Activated CD4-positive, CD25-positive, alpha-beta regulatory T cell treated with anti-CD3 and anti-CD28 coated beads, Interleukin-2, amount 50 U/mL, for 16 hours (primary cell): Measurements from ENCODE around the gene CAPNS2.
"Not testable (repeated sequence)": the region's sequence is repeated elsewhere in the genome, so short reads cannot be mapped to it uniquely, and the experiment has no call there.

Experiments
- DNase-seq: peaks from one replicate; pipeline ENCODE4 v3.0.0-alpha.2; 2020; ENCODE audit warnings: low read depth, low spot score

The CAPNS2 gene

DNA sequence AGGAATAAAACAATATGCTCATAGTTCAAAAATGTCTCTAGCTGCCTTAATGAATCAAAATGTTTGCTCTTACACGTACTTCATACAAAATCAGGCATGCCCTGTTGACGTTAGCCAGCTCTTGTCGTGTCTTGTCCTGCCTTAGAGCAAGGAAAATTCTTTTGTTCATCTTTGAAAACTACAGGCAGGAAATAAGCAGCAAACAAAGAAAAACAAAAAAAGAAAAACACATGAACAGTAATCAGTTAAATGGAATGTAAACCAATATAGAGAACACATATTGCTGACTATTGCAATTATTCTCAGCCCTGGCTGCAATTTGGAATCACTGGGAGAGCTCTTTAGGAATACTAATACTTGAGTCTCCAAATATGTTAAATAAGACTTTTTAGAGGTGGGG is 1.7 kb downstream of the CAPNS2 start:
- no peak for DNase-seq

DNA sequence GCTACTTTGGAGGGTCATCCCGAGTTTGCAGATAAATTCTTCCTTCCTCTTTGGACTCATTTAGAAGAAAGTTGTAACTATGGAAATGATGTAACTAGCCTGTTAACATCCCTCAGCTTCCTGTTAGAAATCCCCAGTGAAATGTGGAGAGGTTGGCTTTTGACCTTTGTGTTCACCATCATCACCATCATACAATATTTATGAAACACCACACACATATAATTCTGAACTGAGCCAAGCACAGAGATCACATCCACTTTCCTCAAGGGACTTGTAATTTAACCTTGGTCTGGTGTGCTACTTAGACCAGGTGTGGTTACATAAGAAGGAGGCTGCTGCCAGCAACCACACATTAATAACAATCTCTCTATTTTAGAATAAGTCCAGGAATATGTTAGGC is 2.5 kb downstream of the CAPNS2 start:
- DNase-seq = no peak

DNA sequence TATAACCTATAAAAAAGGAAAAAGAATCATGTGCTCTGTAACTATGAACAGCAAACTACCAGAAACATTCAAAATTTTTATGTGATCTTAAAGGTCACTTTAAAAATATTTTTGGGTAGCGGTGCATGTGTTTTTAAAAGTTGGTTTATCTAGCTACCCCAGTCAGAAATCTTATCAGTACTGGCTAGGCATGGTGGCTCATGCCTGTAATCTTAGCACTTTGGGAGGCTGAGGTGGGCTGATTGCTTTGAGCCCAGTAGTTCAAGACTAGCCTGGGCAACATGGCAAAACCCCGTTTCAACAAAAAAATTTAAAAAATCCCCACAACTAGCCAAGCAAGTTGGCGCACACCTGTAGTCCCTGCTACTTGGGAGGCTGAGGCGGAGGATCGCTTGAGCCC is 3.7 kb downstream of the CAPNS2 start:
- DNase-seq = no peak

DNA sequence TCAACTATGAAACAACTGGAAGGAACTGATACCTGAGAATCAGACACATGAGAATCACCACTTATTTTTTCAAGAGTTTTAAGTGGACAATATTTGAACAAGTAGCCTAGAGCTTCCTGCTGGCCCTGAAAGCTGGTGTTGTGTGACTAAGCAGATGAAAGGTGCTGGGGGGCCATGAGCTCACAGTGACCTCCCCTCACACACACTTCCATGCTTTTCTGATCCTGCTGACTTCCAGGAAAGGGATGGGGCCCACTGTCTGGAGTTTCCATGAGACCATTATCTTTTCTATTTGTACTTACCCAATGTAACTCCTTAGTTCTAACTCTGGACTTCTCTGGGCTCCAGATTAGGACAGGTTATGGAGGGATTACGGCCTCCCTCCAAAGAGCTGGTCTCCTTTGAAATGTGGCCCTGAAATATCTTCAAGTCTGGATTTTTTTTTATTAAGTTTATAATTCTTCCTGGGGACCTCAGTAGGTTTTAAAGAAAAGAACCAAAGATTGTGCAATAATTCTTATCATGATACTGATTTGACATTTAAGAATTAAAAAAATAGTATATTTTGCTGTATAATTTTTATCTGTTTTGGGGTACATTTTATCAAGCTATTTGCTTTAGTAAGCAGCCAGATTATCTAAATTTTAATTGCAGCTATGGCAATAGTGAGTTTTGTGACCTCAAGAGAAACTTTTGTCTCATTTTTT is 4.9 kb downstream of the CAPNS2 start:
- DNase-seq = no peak

DNA sequence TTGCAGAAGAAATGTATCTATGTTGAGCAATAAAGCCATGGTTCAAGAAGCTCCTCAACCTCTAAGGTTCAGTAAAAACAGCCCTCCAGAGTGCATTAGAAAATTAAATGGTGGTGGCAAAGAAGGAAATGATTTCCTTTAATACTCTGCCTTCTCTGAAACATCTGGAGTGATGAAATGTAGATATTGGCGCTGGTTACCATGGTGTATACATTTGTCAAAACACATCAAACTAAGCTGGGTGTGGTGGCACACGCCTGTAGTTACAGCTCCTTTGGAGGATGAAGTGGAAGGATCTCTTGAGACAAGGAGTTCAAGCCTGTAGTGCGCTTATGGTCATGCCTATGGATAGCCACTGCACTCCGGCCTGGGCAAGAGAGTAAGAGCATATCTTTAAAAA is 6.0 kb downstream of the CAPNS2 start:
- DNase-seq = no peak

DNA sequence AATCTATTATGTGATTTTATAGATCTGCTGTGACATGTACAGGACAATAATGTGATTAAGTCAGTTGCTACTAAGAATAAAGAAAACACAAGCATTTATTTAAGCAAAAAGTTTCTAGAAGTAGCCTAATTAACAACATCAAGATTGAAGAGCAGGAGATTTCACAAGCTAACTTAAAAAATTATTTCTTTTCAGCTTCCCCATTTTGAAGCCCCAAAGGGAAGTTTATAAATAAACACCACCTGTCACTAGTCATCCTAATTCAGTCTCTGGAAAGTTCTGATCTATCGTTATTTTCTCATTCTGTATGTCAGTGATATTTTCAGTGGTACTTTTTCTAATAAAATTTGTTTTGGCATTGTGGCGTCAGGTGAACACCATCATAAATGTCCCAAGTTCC is 8.3 kb downstream of the CAPNS2 start:
- no peak for DNase-seq

DNA sequence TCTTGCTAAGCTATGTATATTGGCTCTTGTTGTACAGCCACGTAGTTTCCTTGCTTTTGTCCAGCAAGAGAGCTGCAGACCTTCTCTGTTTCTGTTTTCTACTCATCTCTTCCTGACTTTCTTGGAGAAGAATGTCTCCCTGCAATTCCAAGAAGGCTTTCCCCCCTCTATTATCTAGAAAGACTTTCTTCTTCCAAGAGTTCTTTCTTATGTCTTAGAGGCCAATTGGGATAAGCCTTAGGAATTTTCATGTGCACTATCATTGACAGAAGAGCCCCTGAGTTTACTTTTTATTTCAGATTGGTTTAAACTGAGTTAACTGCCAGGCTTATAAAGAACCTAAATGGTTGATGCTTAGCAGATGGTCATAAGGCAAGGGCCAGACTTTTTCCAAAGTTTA is 9.0 kb downstream of the CAPNS2 start:
- DNase-seq = no peak

DNA sequence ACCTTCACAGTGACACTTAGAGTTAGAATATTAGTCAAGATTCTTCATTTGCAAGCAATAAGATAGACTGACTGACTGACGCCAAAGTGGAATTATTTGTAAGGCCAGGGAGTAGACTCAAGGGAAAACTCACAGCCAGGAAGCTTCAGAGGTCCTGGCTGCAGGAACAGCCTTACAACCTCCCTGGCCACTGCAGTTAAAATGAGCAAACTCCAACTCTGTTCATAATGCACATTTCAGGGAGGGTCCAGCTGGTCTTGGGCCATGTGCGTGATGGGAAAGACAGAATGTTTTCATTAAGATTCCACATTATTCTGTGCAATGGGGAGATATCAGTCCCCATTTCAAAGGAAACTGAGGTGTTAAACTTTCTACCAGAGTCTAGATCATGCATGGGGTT is 9.9 kb downstream of the CAPNS2 start:
- no peak for DNase-seq

DNA sequence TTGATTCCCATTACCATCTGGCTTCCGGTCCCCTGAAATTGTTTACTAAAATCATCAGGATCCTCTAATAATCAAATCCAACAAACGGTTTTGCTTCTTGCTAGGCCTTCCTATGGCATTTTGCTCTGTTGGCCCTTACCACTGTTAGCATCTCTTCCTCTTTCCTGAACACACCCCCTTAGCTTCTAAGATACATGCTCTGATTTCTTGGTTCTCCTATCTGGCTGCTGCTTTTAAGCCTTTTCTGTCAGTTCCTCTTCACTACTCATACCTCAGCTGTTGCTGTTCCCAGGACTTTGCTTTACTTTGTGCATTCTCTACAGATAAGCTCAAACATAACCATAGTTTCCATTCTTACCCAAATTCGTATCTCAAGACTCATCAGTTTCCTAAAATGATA is 11.4 kb downstream of the CAPNS2 start:
- no peak for DNase-seq

DNA sequence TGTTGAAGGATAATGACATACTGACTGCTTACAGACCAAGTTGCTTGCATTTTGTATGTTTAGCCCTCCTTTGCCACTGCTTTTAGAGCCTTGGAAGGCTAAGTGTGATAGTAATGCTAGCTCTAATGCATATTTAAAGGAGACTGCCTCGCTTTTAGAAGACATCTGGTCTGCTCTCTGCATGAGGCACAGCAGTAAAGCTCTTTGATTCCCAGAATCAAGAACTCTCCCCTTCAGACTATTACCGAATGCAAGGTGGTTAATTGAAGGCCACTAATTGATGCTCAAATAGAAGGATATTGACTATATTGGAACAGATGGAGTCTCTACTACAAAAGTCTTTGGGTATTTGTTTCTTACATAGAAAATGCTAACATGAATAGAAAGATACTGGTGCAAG is 19.1 kb downstream of the CAPNS2 start:
- no peak for DNase-seq

DNA sequence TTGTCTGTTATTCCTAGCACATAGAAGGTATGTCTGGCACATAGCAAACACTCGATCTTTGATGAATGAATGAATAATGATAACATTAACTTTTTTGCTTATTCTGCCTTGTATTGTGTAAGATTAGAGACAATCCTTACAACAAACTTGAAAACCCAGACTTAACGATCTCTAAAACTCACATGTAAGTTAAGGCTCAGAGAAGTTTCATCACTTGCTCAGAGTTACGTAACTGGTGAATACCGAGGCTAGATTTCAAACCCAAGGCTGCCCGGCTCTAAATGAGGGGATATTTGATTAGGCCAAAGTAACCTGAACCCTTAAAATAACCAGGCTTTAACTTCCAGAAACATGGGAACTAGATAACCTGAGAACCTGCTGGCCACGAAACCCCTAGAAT is 22.3 kb downstream of the CAPNS2 start:
- no peak for DNase-seq

DNA sequence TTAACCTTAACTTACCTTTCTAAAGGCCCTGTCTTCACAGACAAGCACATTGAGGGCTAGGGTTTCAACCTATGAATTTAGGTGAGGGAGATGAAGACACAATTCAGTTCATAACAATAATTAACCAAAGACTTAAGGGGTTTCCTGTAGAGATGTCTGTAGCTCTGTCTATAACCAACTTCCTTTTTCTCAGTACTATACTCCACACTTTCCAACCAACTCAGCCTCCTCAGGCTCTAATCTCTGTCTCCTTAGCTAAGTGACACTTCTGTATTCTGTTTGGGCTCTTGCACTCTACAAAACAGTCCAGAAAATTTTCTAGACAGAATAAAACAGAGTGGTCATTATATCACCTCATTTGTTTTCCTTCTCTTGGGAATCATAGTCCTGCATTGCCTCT is 25.8 kb downstream of the CAPNS2 start:
- DNase-seq = no peak

DNA sequence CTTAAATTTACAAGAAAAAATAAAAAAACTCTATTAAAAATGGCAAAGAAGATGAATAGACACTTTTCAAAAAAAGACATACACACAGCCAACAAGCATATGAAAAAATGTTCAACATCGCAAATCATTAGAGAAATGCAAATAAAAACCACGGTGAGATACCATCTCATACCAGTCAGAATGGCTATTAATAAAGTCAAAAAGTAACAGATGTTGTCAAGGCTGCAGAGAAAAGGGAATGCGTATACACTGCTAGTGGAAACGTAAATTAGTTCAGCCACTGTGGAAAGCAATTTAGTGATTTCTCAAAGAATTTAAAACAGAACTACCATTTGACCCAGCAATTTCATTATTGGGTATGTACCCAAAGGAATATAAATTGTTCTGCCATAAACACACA is 31.4 kb downstream of the CAPNS2 start:
- no peak for DNase-seq

DNA sequence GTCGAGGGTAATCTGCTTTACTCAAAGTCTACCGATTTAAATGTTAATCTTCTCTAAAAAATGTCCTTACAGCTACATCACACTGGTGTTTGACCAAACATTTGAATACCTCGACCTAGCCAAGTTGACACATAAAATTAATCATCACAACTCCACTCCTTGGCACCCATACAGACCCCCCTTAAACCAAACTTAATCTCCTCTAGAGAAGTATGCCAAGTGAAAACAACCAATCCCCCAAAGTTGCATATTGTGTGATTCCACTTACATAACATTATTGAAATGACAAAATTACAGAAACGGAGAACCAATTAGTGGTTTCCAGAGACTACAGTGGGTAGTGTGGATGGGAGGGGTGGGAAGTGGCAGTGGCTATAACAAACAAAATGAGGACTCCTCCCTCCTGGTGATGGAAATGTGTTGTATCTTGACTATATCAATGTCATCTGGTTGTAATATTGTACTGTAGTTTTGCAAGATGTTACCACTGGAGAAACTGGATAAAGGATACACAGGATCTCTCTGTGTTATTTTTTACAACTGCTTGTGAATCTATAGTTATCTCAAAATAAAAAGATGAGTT is 39.4 kb downstream of the CAPNS2 start:
- no peak for DNase-seq

DNA sequence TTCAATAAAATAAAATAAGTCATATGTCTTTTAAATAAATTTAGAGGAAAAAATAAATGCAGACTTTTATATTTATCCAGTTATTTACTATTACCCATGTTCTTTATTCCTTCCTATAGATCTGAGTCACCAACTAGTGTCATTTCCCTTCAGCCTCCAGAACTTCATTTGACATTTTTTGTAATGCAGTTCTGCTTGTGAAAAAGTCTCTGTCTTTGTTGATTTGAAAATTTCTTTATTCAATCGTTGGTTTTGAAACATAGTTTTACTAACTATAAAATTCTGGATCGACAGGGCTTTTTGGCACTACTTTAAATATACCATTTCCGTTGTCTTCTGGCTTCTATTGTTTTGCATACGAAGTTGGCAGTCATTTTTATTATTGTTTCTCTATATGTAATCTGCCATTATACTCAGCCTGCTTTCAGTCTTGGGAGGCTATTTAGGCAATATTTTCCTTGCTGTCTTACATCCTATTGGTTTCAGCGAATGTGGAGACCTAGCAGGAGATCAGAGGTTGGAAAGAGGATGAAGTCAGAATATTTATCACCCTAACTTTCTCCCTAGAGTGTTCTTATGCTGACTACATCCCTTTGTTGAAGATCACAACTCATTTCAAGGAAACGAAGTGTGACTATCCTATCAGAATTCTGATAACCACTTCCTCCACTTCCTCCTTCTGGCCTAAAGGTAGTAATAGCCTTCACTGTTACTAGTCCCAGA is 47.3 kb downstream of the CAPNS2 start:
- DNase-seq = no peak

DNA sequence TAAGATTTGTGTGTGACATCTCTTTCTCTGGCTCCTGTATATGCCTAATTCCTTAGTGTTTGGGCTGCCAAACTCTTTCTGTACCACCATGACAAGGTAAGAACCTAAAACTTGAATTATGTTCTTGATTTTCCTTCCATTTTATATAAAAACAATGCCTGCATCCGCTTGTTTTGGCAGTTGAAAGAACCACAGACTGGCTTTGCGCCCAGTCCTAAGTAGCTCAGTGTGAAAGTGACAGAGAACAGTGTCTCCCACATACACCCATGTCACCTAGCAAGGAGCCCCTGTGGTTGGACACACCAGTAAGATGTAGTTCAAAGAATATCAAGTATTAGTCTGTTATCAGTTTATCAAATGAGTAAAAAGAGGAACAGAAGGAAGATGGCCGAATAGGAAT is 48.6 kb downstream of the CAPNS2 start:
- no peak for DNase-seq

DNA sequence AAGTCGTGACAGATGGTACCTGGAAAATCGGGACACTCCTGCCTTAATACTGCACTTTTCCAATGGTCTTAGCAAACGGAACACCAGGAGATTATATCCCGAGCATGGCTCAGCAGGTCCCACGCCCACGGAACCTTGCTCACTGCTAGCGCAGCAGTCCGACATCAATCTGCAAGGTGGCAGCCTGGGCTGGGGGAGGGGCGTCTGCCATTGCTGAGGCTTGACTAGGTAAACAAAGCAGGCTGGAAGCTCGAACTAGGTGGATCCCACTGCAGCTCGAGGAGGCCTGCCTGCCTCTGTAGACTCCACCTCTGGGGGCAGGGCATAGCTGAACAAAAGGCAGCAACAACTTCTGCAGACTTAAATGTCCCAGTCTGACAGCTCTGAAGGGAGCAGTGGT is 49.2 kb downstream of the CAPNS2 start:
- not testable (repeated sequence) for DNase-seq
